OCI-LY1 (cell line): ENCODE measurements around the gene TMCC1.

Source experiments
- EZH2 ChIP-seq: fragments of 200-600 bp; sonication (generic), shearing (Covaris generic); IDR thresholded peaks from 2 replicates; pipeline ENCODE4 v1.8.0; 2017; ENCODE audit warnings: borderline replicate concordance, mixed run types, mild to moderate bottlenecking, antibody characterized with exemption, low read length, moderate library complexity, mixed read lengths
- TF ChIP-seq, protein P1 (sequence below): fragments of 200-600 bp; sonication (generic), shearing (Covaris generic); IDR thresholded peaks from 2 replicates; pipeline ENCODE4 v1.5.1; 2017; ENCODE audit warnings: mild to moderate bottlenecking, antibody characterized with exemption, low read length, moderate library complexity, mixed read lengths

DNA sequence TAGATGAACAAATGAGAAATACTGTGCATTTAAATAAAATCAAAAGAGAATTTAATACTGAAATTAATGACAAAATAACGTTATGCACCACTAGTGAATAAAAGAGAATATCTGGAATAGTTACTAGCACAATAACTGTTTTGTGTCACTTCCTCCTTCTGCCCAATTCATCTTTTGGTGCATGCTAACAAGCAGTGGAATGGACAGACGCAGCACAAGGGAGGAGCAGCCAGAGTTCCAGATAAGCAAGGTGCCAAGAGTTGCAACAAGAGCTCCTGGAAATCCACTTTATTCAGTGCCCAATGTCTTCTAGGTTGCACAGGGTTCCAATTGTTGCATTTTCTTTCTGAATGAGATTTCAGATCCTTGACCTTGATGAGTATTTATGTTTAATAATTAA, 220.5 kb downstream of the TMCC1 start:
- TF ChIP-seq, protein P1, sequence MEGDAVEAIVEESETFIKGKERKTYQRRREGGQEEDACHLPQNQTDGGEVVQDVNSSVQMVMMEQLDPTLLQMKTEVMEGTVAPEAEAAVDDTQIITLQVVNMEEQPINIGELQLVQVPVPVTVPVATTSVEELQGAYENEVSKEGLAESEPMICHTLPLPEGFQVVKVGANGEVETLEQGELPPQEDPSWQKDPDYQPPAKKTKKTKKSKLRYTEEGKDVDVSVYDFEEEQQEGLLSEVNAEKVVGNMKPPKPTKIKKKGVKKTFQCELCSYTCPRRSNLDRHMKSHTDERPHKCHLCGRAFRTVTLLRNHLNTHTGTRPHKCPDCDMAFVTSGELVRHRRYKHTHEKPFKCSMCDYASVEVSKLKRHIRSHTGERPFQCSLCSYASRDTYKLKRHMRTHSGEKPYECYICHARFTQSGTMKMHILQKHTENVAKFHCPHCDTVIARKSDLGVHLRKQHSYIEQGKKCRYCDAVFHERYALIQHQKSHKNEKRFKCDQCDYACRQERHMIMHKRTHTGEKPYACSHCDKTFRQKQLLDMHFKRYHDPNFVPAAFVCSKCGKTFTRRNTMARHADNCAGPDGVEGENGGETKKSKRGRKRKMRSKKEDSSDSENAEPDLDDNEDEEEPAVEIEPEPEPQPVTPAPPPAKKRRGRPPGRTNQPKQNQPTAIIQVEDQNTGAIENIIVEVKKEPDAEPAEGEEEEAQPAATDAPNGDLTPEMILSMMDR: no peak
- no peak for TF ChIP-seq EZH2
